PFSK-1 (cell line): Measurements from ENCODE around the gene XRCC1.

Source experiments
- FOXP2 ChIP-seq: optimal IDR thresholded peaks from 2 replicates; pipeline ENCODE3; 2011; ENCODE audit warnings: borderline replicate concordance, control low read depth, inconsistent platforms; ENCODE audit not compliant: insufficient read depth; ENCODE audit errors: extremely low read length, extremely low read depth
- POLR2AphosphoS5 ChIP-seq: IDR thresholded peaks from 2 replicates; pipeline ENCODE4 v1.6.1; 2012; ENCODE audit warnings: low read depth, mild to moderate bottlenecking, control low read depth, low read length, moderate library complexity
- SIN3A ChIP-seq: IDR thresholded peaks from 2 replicates; pipeline ENCODE4 v1.6.1; 2012; ENCODE audit warnings: mild to moderate bottlenecking, low read length, moderate library complexity, borderline replicate concordance; ENCODE audit not compliant: insufficient read depth
- TAF1 ChIP-seq: IDR thresholded peaks from 2 replicates; pipeline ENCODE4 v1.6.1; 2012; ENCODE audit warnings: low read length, control low read depth, borderline replicate concordance; ENCODE audit not compliant: insufficient read depth
- TF ChIP-seq, protein P1 (sequence below), 2 experiments: IDR thresholded peaks; 2 replicates each; pipeline versions ENCODE4 v1.6.1 to v1.8.0; 2011 to 2012; ENCODE audit warnings: low read depth in 2 of 2, low read length in 2 of 2, control low read depth in 1 of 2, inconsistent platforms in 1 of 2, mild to moderate bottlenecking in 1 of 2, moderate library complexity in 1 of 2; ENCODE audit not compliant: insufficient read depth in 1 of 2

The XRCC1 gene

DNA sequence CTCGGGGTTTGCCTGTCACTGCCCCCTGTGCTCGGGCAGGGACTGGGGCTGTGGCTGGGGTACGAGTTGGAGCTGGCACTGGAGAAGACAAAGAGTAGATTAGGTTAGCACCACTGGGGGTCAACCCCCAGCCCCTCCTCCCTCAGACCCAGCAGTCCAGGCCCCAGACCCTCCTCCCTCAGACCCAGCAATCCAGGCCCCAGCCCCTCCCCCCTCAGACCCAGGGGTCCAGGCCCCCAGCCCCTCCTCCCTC is 23.2 kb downstream of the XRCC1 start:
- TF ChIP-seq TAF1: no peak
- TF ChIP-seq FOXP2: no peak
- TF ChIP-seq POLR2AphosphoS5: no peak
- TF ChIP-seq, protein P1, sequence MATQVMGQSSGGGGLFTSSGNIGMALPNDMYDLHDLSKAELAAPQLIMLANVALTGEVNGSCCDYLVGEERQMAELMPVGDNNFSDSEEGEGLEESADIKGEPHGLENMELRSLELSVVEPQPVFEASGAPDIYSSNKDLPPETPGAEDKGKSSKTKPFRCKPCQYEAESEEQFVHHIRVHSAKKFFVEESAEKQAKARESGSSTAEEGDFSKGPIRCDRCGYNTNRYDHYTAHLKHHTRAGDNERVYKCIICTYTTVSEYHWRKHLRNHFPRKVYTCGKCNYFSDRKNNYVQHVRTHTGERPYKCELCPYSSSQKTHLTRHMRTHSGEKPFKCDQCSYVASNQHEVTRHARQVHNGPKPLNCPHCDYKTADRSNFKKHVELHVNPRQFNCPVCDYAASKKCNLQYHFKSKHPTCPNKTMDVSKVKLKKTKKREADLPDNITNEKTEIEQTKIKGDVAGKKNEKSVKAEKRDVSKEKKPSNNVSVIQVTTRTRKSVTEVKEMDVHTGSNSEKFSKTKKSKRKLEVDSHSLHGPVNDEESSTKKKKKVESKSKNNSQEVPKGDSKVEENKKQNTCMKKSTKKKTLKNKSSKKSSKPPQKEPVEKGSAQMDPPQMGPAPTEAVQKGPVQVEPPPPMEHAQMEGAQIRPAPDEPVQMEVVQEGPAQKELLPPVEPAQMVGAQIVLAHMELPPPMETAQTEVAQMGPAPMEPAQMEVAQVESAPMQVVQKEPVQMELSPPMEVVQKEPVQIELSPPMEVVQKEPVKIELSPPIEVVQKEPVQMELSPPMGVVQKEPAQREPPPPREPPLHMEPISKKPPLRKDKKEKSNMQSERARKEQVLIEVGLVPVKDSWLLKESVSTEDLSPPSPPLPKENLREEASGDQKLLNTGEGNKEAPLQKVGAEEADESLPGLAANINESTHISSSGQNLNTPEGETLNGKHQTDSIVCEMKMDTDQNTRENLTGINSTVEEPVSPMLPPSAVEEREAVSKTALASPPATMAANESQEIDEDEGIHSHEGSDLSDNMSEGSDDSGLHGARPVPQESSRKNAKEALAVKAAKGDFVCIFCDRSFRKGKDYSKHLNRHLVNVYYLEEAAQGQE (IDR thresholded peaks at IDR 0.05; ENCODE audit: insufficient read depth in 1 of 2, low read depth in 2 of 2, low read length in 2 of 2): no peak
- no peak for TF ChIP-seq SIN3A

DNA sequence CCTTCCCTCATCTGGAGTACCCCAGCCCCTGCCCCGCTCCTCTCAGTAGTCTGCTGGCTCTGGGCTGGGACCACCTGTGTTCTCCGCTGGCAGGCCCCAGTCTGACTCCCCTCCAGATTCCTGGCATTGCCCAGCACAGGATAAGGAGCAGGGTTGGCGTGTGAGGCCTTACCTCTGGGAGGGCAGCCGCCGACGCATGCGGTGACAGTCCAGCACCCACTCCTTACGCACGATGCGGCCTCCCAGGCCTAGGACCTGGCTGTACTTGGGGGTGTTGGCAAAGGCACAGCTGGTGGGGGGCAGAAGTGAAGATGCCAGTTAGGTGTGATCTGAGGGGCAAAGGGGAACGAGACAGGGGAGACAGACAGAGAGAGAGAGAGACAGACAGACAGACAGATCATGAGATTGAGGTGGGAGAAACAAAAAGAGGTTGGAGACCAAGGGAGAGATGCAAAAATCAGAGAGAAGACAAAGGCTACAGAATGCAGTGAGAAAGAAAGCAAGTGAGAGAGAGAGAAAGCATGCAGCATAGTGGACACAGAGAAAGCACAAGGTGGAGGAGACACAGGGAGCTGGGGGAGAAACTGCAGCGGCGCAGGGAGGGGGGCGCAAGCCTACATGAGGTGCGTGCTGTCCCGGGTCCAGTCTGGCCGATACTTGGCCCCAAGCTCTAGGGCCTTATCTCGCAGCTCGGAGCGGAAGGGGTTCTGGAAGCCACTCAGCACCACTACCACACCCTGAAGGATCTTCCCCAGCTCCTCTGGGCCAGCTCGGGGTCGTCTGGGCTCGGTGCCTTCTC is 23.7 kb downstream of the XRCC1 start:
- TF ChIP-seq FOXP2 (no peak), POLR2AphosphoS5 (no peak)
- TF ChIP-seq, protein P1 (IDR thresholded peaks at IDR 0.05; ENCODE audit: insufficient read depth in 1 of 2, low read depth in 2 of 2, low read length in 2 of 2): no peak

DNA sequence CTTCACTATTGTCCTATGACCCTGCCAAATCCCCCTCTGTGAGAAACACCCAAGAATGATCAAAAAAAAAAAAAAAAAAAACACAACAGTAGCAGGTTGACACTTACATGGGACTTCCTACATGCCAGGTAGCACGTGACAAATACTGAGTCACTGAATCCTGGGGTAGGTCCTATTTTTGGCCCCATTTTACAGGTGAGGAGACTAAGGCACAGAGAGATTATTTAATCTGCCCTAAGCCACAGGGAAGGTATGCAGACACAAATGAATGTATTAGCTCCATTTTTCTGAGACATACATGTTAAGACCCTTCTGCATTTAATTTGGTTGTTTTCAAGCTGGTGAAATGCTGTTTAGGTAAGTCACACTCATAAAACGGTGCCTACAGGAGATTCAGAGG is 26.6 kb downstream of the XRCC1 start:
- TF ChIP-seq SIN3A: no peak

DNA sequence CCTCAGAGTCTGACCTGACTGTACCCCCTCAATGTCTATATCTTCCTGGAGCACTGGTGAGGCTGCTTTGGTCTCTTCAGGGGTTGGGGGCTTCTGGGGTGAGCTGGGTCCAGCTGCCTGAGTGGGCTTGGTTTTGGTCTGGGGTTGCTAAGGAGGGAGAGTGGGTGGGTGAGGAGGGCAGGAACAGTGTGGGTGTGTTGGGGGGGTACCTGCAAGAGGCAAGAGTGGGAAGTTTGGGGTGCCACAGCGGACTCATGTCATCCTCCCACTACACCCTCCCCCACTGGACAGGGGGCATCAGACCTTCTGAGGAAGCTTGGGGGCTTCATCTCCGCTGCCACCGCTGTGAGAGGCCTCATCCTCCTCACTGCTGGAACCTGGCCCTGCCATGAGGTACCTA is 28.7 kb downstream of the XRCC1 start:
- no peak for TF ChIP-seq SIN3A
- no peak for TF ChIP-seq FOXP2
- TF ChIP-seq, protein P1 (IDR thresholded peaks at IDR 0.05; ENCODE audit: insufficient read depth in 1 of 2, low read depth in 2 of 2, low read length in 2 of 2): no peak
- no peak for TF ChIP-seq POLR2AphosphoS5
- no peak for TF ChIP-seq TAF1

DNA sequence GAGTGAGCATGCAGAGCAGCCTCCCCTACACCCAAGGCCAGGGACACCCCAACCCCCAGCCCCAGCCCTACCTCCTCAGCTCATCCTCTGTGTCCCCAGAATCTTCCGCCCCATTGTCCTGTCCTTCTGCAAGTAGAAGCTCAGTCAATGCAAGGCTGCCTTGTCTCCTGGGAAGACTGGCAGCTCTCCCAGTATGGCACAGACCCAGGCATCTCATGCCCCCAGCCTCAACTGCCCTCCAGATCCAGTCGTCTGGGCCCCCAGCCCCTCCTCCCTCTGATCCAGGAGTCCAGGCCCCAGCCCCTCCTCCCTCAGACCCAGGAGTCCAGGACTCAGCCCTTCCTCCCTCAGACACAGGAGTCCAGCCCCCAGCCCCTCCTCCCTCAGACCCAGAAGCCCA is 29.3 kb downstream of the XRCC1 start:
- TF ChIP-seq, protein P1 (IDR thresholded peaks at IDR 0.05; ENCODE audit: insufficient read depth in 1 of 2, low read depth in 2 of 2, low read length in 2 of 2): no peak
- TF ChIP-seq TAF1 (no peak), SIN3A (no peak), FOXP2 (no peak), POLR2AphosphoS5 (no peak)
